ES-I3 (cell line): Measurements from ENCODE around the gene SLIT1.
"Not testable (repeated sequence)": the region's sequence is repeated elsewhere in the genome, so short reads cannot be mapped to it uniquely, and the experiment has no call there.

Experiments
- H3K36me3 ChIP-seq: 2 replicates; pipeline ENCODE4 v1.6.1; 2013; ENCODE audit warnings: mild to moderate bottlenecking, low read length, control low read depth, moderate library complexity; ENCODE audit not compliant: insufficient read depth
- H3K4me1 ChIP-seq: 2 replicates; pipeline ENCODE4 v1.6.1; 2013; ENCODE audit warnings: mild to moderate bottlenecking, control low read depth, low read length; ENCODE audit not compliant: insufficient read depth
- H3K9ac ChIP-seq: 2 replicates; pipeline ENCODE4 v1.6.1; 2013; ENCODE audit warnings: low read depth, mild to moderate bottlenecking, low read length, moderate library complexity
- H3K9me3 ChIP-seq: 2 replicates; pipeline ENCODE4 v1.6.1; 2013; ENCODE audit warnings: mild to moderate bottlenecking, low read length, moderate library complexity; ENCODE audit not compliant: control insufficient read depth, insufficient read depth

Gene SLIT1

DNA sequence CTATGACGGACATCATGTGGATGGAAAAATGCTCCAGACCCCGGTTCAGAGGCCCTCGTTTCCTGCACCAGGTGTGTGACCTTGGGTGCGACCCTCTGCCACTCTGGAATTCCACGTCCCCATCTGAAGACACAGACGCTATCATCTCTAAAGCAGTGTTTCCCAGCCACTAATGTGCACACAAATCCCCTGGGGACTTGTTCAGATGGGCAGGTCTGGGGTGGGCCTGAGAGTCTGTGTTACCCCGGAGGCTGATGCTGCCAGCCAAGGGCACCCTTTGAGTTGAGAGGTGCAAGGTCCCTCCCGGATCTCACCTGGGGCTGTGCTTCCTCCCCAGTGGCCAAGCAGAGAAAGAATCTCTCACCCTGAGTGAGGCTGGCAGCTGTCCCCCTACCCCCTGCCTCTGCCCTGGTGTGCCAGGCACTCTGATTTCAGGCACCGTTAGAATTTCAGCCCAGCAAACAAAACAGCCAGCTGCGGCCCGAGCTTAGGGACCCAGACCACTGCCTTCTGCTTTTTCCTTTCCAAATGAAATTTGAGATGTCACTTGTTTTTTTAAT lies 90.0 kb downstream of the SLIT1 start:
- Histone ChIP-seq H3K9me3 (no peaks in the 10 kb centered on the region), H3K4me1 (peaks cover 4% of the 10 kb centered on the region; the same call in 1 of the 2 replicates), H3K36me3 (no peaks in the 10 kb centered on the region), H3K9ac (no peak overlapping the region)

DNA sequence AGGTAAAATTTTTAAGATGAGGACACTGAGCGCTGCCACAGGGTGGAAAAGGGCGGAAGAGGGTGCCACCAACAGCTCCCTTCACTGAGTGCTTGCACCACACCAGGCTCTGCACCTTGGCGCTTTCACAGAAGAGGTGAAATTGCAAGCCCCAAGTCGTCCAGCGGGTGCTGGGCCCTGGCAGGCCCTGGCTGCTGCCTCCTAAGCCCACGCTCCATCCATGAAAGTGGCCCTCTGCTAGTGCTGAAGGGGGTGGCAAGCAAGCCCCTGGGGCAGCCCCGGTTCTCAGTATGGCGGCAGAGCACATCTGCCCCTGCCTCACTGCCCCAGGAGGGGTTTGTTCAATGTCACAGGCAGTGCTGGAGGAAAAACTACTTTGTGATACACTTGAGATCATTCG lies 95.1 kb downstream of the SLIT1 start:
- Histone ChIP-seq H3K9ac (no peak overlapping the region), H3K4me1 (peaks cover 15% of the 10 kb centered on the region), H3K9me3 (no peaks in the 10 kb centered on the region), H3K36me3 (no peaks in the 10 kb centered on the region)

DNA sequence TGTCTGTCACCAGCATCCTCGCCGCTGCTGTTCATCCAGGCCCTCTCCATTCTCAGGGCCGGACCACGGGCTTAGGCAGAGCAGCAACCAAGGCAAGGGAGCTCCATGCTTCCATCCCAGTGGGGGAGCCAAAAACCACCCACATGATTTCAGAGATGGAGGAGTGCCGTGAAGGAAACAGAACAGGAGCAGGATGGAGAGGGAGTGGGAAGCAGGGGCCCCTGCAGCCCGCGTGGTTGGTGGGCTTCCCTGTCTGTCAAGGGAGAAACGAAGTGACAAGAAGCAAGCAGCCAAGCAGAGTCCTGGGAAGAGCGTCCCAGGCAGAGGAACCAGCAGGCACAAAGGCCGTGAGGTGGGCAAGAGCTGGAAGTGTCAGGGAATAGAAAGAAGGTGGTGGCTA lies 95.7 kb downstream of the SLIT1 start:
- Histone ChIP-seq H3K9me3 (no peaks in the 10 kb centered on the region), H3K36me3 (no peaks in the 10 kb centered on the region), H3K4me1 (peaks cover 11% of the 10 kb centered on the region; the same call in 1 of the 2 replicates), H3K9ac (no peak overlapping the region)

DNA sequence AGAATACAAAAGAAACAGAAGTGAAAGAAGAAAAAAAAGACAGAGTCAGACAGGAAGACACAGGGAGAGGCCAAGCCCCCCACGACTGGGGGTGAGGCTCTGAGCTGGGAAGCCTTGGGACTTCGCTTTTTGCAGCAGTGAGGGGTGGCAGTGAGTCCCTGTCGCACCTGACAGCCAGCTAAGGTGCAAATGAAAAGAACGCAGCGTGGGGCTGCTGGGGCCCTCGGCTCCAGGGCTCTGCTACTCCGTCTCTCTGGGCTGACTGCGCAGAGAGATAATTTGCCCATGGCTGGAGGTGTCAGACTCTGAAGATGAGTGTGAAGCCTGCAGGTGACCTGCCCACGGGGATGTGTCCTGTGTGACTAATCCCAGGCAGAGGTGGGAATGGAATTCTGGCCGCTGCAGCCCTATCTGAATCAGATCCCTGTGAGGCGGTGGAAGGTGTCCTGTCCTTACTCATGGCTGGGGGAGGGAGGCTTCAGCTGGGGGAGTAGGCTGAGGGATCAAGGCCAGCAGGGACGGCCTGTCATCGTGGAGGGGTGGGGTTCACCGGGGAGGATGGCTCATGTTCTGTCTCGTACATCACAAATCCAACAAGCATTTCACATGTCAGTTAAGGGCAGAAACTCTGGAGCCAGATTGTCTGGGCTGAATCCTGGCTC lies 96.4 kb downstream of the SLIT1 start:
- no peaks in the 10 kb centered on the region for H3K36me3 ChIP-seq
- no peaks in the 10 kb centered on the region for H3K9me3 ChIP-seq
- H3K4me1 ChIP-seq: peaks cover 11% of the 10 kb centered on the region; the same call in 1 of the 2 replicates
- no peak overlapping the region for H3K9ac ChIP-seq

DNA sequence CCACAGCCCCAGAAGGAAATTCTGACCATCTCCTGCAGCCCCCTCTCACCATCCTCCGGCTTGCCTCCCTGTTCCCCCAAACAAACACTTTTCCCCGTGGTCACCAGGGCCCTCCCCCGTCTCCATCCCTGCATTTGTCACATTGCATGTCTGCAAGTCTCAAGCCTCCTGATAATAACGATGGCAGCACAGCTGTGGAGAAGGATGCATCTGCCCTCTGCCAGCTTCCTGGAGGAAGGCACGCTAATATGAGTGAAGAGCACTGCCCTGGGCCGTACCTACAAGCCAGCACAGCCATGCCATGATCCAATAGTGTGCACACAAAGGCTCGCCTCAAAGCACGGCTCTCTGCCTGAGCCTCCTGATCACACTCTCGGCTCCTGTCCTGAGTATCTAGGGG lies 98.5 kb downstream of the SLIT1 start:
- H3K36me3 ChIP-seq: no peaks in the 10 kb centered on the region
- no peak overlapping the region for H3K9ac ChIP-seq
- no peaks in the 10 kb centered on the region for H3K9me3 ChIP-seq
- peaks cover 11% of the 10 kb centered on the region; the same call in 1 of the 2 replicates for H3K4me1 ChIP-seq

DNA sequence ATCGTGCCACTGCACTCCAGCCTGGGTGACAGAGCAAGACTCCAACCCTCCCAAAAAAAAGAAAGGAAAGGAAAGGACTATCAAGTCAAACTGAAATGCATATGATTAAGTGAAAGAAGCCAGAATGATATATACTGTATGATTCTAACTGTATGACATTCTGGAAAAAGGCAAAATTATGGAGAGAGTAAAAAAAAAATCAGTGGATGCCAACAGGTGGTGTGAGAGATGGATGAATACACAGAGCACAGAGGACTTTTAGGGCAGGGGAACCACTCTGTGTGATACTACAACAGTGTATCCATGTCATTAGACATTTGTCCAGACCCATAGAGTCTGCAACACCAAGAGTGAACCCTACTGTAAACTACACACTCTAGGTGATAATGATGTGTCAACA lies 99.2 kb downstream of the SLIT1 start:
- Histone ChIP-seq H3K9ac (no peak overlapping the region), H3K36me3 (no peaks in the 10 kb centered on the region), H3K9me3 (no peaks in the 10 kb centered on the region), H3K4me1 (peaks cover 11% of the 10 kb centered on the region; the same call in 1 of the 2 replicates)

DNA sequence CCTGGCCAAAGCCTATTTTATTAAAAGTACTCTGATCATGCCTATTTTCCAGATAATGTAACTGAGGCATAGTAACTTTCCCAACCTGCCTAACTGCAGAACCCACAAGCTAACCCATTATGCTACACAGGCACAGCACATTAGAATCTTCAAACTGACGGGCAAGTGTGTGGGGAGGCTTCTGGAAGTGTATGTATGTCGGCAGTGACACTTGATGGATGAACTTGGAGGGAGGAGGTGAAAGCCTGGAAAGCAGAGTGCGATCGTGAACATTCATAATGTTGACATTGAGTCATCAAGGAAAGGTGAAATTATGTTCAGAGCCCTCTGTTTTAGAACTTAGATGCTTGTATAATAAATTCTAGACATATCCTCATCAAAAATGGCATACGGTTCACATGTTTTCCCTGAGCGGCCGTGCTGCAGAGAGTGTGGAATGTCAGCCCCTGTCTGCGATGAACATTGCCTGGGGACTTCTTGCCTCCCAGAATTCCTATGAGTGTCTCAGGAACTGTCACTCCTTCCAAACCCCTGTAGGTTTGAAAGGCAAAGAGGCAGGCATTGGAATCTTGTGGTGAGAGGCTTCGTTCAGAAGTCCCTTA lies 102.4 kb downstream of the SLIT1 start:
- Histone ChIP-seq H3K9ac (no peak overlapping the region), H3K36me3 (no peaks in the 10 kb centered on the region), H3K9me3 (no peaks in the 10 kb centered on the region), H3K4me1 (peaks cover 24% of the 10 kb centered on the region)

DNA sequence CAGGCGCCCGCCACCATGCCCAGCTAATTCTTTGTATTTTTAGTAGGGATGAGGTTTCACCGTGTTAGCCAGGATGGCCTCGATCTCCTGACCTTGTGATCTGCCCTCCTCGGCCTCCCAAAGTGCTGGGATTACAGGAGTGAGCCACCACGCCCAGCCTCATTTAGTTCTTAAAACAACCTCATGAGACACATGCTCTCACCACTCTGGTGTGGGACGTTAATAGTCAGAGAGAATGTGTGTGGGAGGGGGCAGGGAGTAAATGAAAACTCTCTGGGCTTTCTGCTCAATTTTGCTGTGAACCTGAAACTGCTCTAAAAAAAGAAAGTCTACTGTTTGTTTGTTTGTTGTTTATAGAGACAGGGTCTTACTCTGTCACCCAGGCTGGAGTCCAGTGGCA lies 103.2 kb downstream of the SLIT1 start:
- H3K36me3 ChIP-seq, H3K9ac ChIP-seq, H3K9me3 ChIP-seq: not testable (repeated sequence)
- H3K4me1 ChIP-seq: peaks cover 25% of the 10 kb centered on the region

DNA sequence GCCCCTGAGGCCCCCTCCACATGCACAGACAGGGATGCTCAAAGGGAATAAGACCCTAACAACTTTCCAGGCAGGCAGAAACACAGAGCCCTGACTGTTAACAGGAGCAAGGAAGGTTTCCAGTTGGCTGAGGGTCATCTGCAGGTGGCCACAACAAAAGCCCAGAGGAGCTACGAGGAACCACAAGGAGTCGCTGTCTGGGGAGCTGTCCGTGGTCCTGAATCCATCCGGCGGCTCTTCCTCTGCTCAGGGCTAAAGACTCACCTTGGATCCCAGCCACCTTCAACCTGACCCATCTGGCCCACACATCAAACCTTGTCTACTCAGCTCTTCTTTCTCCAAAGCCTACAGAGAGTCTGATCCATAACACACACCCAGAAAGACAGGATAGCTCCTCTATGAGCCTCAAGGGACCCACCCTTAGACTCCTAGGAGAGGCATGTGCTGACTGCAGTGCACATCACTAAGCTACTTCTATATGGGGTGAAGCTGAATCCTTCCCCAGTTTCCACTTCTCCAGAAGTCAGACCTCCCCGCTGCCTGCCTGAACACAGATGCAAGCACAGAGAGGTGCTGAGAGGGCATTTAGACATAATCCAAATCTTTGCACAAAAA lies 104.0 kb downstream of the SLIT1 start:
- H3K36me3 ChIP-seq: no peaks in the 10 kb centered on the region
- no peaks in the 10 kb centered on the region for H3K9me3 ChIP-seq
- H3K9ac ChIP-seq: no peak overlapping the region
- peaks cover 25% of the 10 kb centered on the region for H3K4me1 ChIP-seq

DNA sequence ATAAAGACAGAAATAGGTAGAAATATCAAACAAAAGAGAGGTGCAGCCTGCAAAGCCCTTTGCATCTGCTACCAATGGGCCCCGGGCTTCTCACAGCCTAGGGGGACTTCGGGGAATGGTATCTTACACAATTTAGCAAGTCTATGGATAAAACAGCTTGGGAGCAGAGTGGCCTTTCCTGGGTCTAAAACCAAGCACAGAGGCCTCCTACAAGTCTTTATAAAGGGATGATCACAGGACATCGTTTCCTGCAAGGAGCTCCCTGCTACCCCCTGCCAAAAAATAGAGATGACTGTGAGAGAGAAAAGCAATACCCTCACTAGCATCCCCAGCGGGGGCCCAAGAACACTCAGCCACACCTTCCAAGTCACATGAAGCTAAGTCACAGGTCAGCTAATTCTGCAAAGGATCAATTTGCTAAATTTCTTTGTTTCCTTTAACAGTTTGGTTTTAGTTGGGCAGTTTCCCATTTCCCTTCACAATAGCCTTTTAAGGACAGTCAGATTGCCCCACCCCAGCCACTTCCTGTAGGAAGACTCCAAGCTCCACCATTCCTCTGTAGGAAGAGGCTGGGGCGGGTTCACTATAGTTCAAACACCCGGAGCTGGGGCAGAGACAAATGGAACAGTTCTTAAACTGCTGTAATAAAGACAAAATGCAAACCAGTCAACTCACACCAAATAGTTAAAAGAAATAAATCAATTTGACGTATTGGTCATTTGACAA lies 105.5 kb downstream of the SLIT1 start:
- Histone ChIP-seq H3K4me1 (peaks cover 25% of the 10 kb centered on the region), H3K9me3 (no peaks in the 10 kb centered on the region), H3K36me3 (no peaks in the 10 kb centered on the region), H3K9ac (no peak overlapping the region)

DNA sequence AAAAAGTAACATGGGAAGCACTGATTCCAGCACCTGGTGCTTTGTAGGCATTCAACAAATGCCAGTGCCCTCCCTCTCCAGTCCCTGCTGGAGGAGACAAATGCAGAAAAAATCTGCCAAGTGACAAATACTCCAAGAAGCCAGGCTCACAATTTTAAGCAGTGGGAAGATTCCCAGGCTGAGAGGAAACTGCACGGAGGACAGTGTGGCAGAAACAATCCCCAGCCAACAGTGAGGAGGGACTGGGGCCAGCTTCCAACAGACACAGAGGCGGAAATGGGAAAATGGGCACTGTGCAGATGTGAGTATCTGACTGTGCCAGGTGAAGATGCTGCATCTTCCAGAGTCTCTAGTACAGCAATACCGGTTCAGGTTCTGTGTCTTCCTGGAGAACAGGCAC lies 106.3 kb downstream of the SLIT1 start:
- peaks cover 25% of the 10 kb centered on the region for H3K4me1 ChIP-seq
- no peak overlapping the region for H3K9ac ChIP-seq
- no peaks in the 10 kb centered on the region for H3K36me3 ChIP-seq
- no peaks in the 10 kb centered on the region for H3K9me3 ChIP-seq

DNA sequence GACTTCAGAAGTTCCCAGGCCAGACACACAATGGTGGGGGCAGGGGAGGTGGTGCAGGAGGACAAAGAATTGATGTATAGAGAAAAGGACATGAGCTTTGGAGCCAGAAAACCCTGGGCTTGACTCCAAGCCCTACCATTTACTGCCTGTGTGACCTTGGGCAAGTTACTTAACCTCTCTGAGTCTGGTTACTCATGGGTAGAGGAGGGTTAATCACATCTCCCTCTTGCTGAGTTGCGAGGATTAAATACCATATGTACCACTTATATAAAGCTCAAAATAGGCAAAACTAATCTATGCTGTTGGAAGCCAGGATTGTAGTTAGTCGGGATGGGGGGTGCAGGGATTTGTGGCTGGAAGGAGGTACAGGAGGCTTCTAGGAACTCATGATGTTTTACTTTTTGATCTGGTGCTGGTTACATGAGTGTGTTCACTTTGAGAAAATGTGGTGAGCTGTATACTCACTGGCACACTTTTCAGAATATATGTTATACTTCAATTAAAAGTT lies 106.8 kb downstream of the SLIT1 start:
- H3K9ac ChIP-seq: no peak overlapping the region
- peaks cover 25% of the 10 kb centered on the region for H3K4me1 ChIP-seq
- H3K9me3 ChIP-seq: no peaks in the 10 kb centered on the region
- H3K36me3 ChIP-seq: no peaks in the 10 kb centered on the region

DNA sequence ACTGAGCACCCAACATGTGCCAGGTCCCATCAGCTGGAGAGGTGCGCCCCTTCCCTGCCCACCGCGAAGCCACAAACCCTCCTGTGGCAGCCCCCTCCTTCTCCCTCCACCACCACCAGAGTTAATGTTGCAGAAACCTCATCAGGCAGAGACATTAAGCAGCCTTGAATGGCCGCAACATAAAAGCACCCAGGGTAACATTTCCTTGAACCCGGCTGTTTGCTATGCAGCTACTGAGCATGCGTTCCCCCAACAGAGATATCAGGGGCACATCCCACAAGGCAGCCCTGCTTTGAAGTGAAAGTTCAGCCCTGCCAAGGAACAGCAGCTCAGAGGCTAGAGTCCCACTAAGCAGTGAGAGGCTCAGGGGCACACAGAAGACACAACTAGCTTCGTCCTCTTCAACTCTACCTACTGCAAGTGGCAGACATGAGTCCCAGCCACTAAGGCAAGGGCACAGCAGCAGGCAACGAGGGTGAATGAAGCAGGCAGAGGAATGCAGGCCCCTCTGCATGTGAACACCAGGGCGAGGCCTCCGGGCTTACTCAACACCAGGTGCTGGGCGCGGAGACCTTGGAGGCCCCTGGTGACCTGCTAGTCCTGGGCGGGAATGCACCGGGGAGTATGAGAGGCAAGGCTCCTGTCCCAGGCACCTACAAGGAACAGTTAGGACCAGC lies 107.4 kb downstream of the SLIT1 start:
- Histone ChIP-seq H3K4me1 (peaks cover 25% of the 10 kb centered on the region), H3K9me3 (no peaks in the 10 kb centered on the region), H3K9ac (no peak overlapping the region), H3K36me3 (no peaks in the 10 kb centered on the region)

DNA sequence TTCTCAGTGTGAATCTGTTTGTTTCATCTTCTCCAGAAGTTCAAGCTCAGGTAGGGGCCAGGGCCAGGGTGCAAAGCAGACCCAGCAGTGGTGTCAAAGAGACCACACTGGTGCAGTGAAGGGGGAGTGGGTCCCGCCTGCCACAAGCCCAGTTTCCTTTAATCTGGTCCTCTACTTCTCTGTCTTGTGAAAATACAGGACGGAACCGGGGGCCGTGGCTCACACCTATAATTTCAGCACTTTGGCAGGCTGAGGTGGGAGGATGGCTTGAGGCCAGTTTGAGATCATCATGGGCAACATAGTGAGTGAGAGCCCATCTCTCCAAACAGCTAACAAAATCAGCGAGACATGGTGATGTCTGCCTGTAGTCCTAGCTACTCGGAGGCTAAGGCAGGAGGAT lies 109.0 kb downstream of the SLIT1 start:
- H3K9ac ChIP-seq: no peak overlapping the region
- H3K36me3 ChIP-seq: no peaks in the 10 kb centered on the region
- H3K9me3 ChIP-seq: no peaks in the 10 kb centered on the region
- peaks cover 25% of the 10 kb centered on the region for H3K4me1 ChIP-seq
